Measurements from ENCODE around the gene VRTN. TPM values are rescaled to one million over a fixed set of nuclear protein-coding genes. Genes with fewer than 3 reads are reported as not detected.
A peak's percentile ranks its signal among the peaks of the same experiment; 100 is the strongest.

The VRTN gene
- total RNA-seq, 1 experiment from 2014 or later: 104 TPM

DNA sequence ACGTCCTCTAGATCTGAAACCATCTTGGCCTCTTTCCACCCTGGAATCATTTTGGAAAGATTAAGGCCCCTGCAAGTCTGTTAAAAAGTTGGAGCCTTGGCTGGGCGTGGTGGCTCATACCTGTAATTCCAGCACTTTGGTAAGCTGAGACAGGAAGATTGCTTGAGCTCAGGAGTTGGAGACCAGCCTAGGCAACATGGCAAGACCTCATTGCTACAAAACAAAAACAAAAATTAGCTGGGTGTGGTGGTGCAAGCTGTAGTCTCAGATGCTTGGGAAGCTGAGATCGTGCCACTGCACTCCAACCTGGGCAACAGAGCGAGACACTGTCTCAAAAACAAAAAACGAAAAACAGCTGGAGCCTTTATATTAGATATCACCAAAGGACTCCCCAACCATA, 34.7 kb upstream of the VRTN start:
- H3K4me2 ChIP-seq (ENCODE audit: insufficient read depth, insufficient read length, low read length): no peak overlapping the region
- Mint-ChIP-seq H3K9me3 (no peaks in the 10 kb centered on the region), H3K27ac (peak overlapping the region in 2 of 3 experiments; percentile 40 to 44; a peak in 2 of 7 replicates), H3K27me3 (ENCODE audit: low read depth) (no peaks in the 10 kb centered on the region; the same call in 1 of the 2 replicates), H3K4me1 (peaks cover 3 to 4% of the 10 kb centered on the region in 2 experiments; a peak in 1 of 4 replicates), H3K4me3 (no peak overlapping the region), H3K36me3 (ENCODE audit: insufficient read depth in 1 of 3, low read depth in 3 of 3) (no peaks in the 10 kb centered on the region)
- no peak overlapping the region for H4K8ac ChIP-seq (replicated peaks; ENCODE audit: insufficient read length, low read depth, low read length)
- no peaks in the 10 kb centered on the region for H3K4me1 ChIP-seq (ENCODE audit: insufficient read depth, low read length)
- no peak overlapping the region for H2BK120ac ChIP-seq (ENCODE audit: low read depth, low read length, poor library complexity, severe bottlenecking)
- no peak overlapping the region for H3K23ac ChIP-seq (ENCODE audit: insufficient read length, low read depth, low read length)
- no peaks in the 10 kb centered on the region for H4K20me1 ChIP-seq (ENCODE audit: control insufficient read depth, insufficient read depth, insufficient read length)
- no peaks in the 10 kb centered on the region for H3K23me2 ChIP-seq (ENCODE audit: insufficient read length, low read depth, low read length, poor library complexity, severe bottlenecking)
- H2BK5ac ChIP-seq (ENCODE audit: insufficient read length, low read length): no peak overlapping the region
- H2BK12ac ChIP-seq (ENCODE audit: insufficient read length, low read depth, low read length): no peak overlapping the region
- H3K9ac ChIP-seq (ENCODE audit: extremely low read depth, insufficient read length, low read length): no peak overlapping the region
- no CpG with 5 or more reads among the region's 5 CpGs for WGBS (ENCODE audit: extremely low coverage, insufficient read length, low lambda C conversion rate)
- no peak overlapping the region for H3K18ac ChIP-seq (ENCODE audit: insufficient read length, low read depth, low read length)
- H4K91ac ChIP-seq (ENCODE audit: insufficient read length, low read depth, low read length): no peak overlapping the region
- no peak overlapping the region for H3K14ac ChIP-seq (ENCODE audit: insufficient read depth, low read length)
- no peak overlapping the region for H2BK20ac ChIP-seq (ENCODE audit: low read depth, low read length, poor library complexity, severe bottlenecking)
- no peak overlapping the region for H3K4ac ChIP-seq (ENCODE audit: low read depth, low read length)
- no peaks in the 10 kb centered on the region for H3K79me1 ChIP-seq (ENCODE audit: insufficient read depth, low read depth, low read length, poor library complexity, severe bottlenecking)
- no peak for TF ChIP-seq CTCF (conservative IDR thresholded peaks at IDR 0.05)
- no peak overlapping the region for H3K56ac ChIP-seq (ENCODE audit: insufficient read length, low read depth, low read length)
- no peak overlapping the region for H3T11ph ChIP-seq (ENCODE audit: low read length)
- no peaks in the 10 kb centered on the region for H3K9me3 ChIP-seq (ENCODE audit: control insufficient read depth, low read depth, low read length)
- no peaks in the 10 kb centered on the region for H3K79me2 ChIP-seq (ENCODE audit: insufficient read depth, low read length)
- no peak overlapping the region for H2AFZ ChIP-seq (ENCODE audit: low read length)
- H4K5ac ChIP-seq (ENCODE audit: insufficient read length, low read depth, low read length): no peak overlapping the region
- no peak overlapping the region for H2BK15ac ChIP-seq (ENCODE audit: low read depth, low read length)
- H3K27ac ChIP-seq (ENCODE audit: insufficient read length, low read depth, low read length): no peak overlapping the region
- H2AK5ac ChIP-seq (ENCODE audit: insufficient read length, low read length): no peak overlapping the region
- no peak for DNase-seq
- no peaks in the 10 kb centered on the region for H3K27me3 ChIP-seq (ENCODE audit: insufficient read depth, low read length)
